ENCODE data around the gene SLC35F5. TPM values are rescaled to one million over a fixed set of nuclear protein-coding genes. Genes with fewer than 3 reads are reported as not detected.

The SLC35F5 gene
- polyA plus RNA-seq, 2 of the 4 experiments (the other 2 are of a cell fraction) = 45.6 to 86.6 TPM

GRCh38 chr2:113685471-113685870 lies 71.0 kb downstream of the SLC35F5 start:
- H3K27ac ChIP-seq = no peak overlapping the region
- H3K4me2 ChIP-seq = no peak overlapping the region
- ChIA-PET POLR2A (no interaction called here), CTCF (no interaction called here)
- ATAC-seq (no peak), DNase-seq (ENCODE audit: low read depth in 1 of 2, low spot score in 1 of 2) (no peak), FAIRE-seq (no peak)
- TF ChIP-seq USF2 (IDR thresholded peaks at IDR 0.05) (no peak), NPAS2 (CRISPR knock-in tag; IDR thresholded peaks at IDR 0.05; ENCODE audit: borderline replicate concordance) (no peak)
- no peaks in the 10 kb centered on the region for H3K9me3 ChIP-seq
- H3K4me3 ChIP-seq = no peak overlapping the region
- no peaks in the 10 kb centered on the region for H3K4me1 ChIP-seq
- 75% methylated on average over 8 of the region's 8 CpGs for WGBS (ENCODE audit: missing lambda C conversion rate)

- H3K9me3 ChIP-seq = no peaks in the 10 kb centered on the region
- 60% methylated on average over 8 of the region's 8 CpGs for WGBS (ENCODE audit: missing lambda C conversion rate)
- TF ChIP-seq MYC (IDR thresholded peaks at IDR 0.05; ENCODE audit: borderline replicate concordance, low read length) = no peak
- no peak for TF ChIP-seq ZSCAN20 (CRISPR knock-in tag; IDR thresholded peaks at IDR 0.05)
- no peak for TF ChIP-seq RARB (CRISPR knock-in tag; IDR thresholded peaks at IDR 0.05)
- TF ChIP-seq BHLHE40 (IDR thresholded peaks at IDR 0.05; ENCODE audit: low read depth, low read length) = no peak
- TF ChIP-seq KDM5A (IDR thresholded peaks at IDR 0.05) = no peak
- no peak for TF ChIP-seq NPAS2 (CRISPR knock-in tag; IDR thresholded peaks at IDR 0.05; ENCODE audit: borderline replicate concordance)
- no peak for TF ChIP-seq CBX8 (IDR thresholded peaks at IDR 0.05)
- TF ChIP-seq MAFK (IDR thresholded peaks at IDR 0.05; ENCODE audit: partially characterized antibody) = no peak
- no peak for TF ChIP-seq EHF (CRISPR knock-in tag; IDR thresholded peaks at IDR 0.05)
- no peak for TF ChIP-seq FOSL2 (IDR thresholded peaks at IDR 0.05)
- TF ChIP-seq FOSL2 (CRISPR knock-in tag; IDR thresholded peaks at IDR 0.05) = no peak
- no peak for TF ChIP-seq FOSB (CRISPR knock-in tag; IDR thresholded peaks at IDR 0.05)
- TF ChIP-seq GATA3 (IDR thresholded peaks at IDR 0.05; ENCODE audit: borderline replicate concordance) = no peak
- no peak for TF ChIP-seq HOXB5 (CRISPR knock-in tag; IDR thresholded peaks at IDR 0.05)
- TF ChIP-seq EHMT2 (IDR thresholded peaks at IDR 0.05; ENCODE audit: low read depth) = no peak
- no peak for TF ChIP-seq CTCF (IDR thresholded peaks at IDR 0.05)
- no peak for TF ChIP-seq MAZ (IDR thresholded peaks at IDR 0.05; ENCODE audit: borderline replicate concordance, low read depth, low read length)
- no peak for TF ChIP-seq CBX2 (IDR thresholded peaks at IDR 0.05; ENCODE audit: borderline replicate concordance, low read depth)
- no peak for TF ChIP-seq EP300 (IDR thresholded peaks at IDR 0.05)
- no peak overlapping the region for H3K4me2 ChIP-seq
- ATAC-seq (no peak), DNase-seq (ENCODE audit: low read depth in 1 of 2, low spot score in 1 of 2) (no peak), FAIRE-seq (no peak)
- no peaks in the 10 kb centered on the region for H3K4me1 ChIP-seq
- ChIA-PET CTCF (no interaction called here), POLR2A (no interaction called here)
- no peak overlapping the region for H3K27ac ChIP-seq
- H3K4me3 ChIP-seq = no peak overlapping the region
These were observed 77.0 kb downstream of the SLC35F5 start for GRCh38 chr2:113679457-113679856.

DNA sequence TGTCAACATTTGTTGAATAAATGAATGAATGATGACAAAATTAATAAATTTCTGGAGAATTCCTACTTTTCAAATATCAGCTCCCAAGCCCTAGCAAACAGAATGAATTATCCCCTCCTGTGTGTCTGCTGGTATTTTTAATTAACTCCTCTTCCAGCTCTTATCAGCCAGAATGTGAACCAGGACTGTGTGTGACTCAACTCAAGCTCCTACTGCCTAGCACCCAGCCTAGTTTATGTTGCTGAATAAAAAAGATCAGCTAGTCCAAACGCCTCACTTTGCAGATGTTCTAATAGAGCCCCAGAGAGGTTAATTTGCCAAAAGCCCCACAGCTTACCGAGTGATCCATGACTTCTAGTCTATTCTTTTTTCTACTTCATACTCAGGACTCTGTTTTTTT lies 79.1 kb downstream of the SLC35F5 start:
- no peak overlapping the region for H3K4me3 ChIP-seq
- ChIA-PET POLR2A (no interaction called here), CTCF (no interaction called here)
- H3K4me1 ChIP-seq = no peaks in the 10 kb centered on the region
- WGBS (ENCODE audit: missing lambda C conversion rate) = 37% methylated on average over 2 of the region's 2 CpGs
- no peak overlapping the region for H3K4me2 ChIP-seq
- no peak for DNase-seq (ENCODE audit: low read depth in 1 of 2, low spot score in 1 of 2)
- ATAC-seq = no peak
- no peak for FAIRE-seq
- no peaks in the 10 kb centered on the region for H3K9me3 ChIP-seq
- no peak overlapping the region for H3K27ac ChIP-seq
- no peak for TF ChIP-seq MAFK (IDR thresholded peaks at IDR 0.05; ENCODE audit: partially characterized antibody)
- TF ChIP-seq GATA3 (IDR thresholded peaks at IDR 0.05; ENCODE audit: borderline replicate concordance) = no peak
- no peak for TF ChIP-seq CHD4 (IDR thresholded peaks at IDR 0.05; ENCODE audit: borderline replicate concordance)
- TF ChIP-seq HOXB5 (CRISPR knock-in tag; IDR thresholded peaks at IDR 0.05) = no peak
- TF ChIP-seq USF2 (IDR thresholded peaks at IDR 0.05) = no peak
- no peak for TF ChIP-seq CTCF (IDR thresholded peaks at IDR 0.05)
- no peak for TF ChIP-seq TFCP2L1 (CRISPR knock-in tag; IDR thresholded peaks at IDR 0.05)
- TF ChIP-seq HES2 (IDR thresholded peaks at IDR 0.05) = no peak
- TF ChIP-seq E2F6 (IDR thresholded peaks at IDR 0.05; ENCODE audit: borderline replicate concordance, low read depth) = no peak
- no peak for TF ChIP-seq POLR2AphosphoS2 (conservative IDR thresholded peaks at IDR 0.05; ENCODE audit: low read length)
- TF ChIP-seq, protein P1, sequence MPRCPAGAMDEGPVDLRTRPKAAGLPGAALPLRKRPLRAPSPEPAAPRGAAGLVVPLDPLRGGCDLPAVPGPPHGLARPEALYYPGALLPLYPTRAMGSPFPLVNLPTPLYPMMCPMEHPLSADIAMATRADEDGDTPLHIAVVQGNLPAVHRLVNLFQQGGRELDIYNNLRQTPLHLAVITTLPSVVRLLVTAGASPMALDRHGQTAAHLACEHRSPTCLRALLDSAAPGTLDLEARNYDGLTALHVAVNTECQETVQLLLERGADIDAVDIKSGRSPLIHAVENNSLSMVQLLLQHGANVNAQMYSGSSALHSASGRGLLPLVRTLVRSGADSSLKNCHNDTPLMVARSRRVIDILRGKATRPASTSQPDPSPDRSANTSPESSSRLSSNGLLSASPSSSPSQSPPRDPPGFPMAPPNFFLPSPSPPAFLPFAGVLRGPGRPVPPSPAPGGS (IDR thresholded peaks at IDR 0.05) = no peak
- no peak for TF ChIP-seq SMC3 (IDR thresholded peaks at IDR 0.05)
- no peak for TF ChIP-seq CBX8 (IDR thresholded peaks at IDR 0.05)
- TF ChIP-seq KDM1A (IDR thresholded peaks at IDR 0.05; ENCODE audit: low read depth) = no peak

Data from A549 (cell line).